Activated naive CD4-positive, alpha-beta T cell treated with Interleukin-2 at 50 U/mL for 16 hours (primary cell): ENCODE data around the gene MSN.
"Not testable (repeated sequence)": the region's sequence is repeated elsewhere in the genome, so short reads cannot be mapped to it uniquely, and the experiment has no call there.

Source experiments
- DNase-seq: peaks from one replicate; pipeline ENCODE4 v3.0.0-alpha.2; 2020

Gene MSN

GRCh38 chrX:65723706-65724105, 56.3 kb downstream of the MSN start:
- DNase-seq: peak; percentile 34

GRCh38 chrX:65726715-65727114, 59.3 kb downstream of the MSN start:
- DNase-seq: no peak

GRCh38 chrX:65731684-65732289, 64.3 kb downstream of the MSN start:
- no peak for DNase-seq

DNA sequence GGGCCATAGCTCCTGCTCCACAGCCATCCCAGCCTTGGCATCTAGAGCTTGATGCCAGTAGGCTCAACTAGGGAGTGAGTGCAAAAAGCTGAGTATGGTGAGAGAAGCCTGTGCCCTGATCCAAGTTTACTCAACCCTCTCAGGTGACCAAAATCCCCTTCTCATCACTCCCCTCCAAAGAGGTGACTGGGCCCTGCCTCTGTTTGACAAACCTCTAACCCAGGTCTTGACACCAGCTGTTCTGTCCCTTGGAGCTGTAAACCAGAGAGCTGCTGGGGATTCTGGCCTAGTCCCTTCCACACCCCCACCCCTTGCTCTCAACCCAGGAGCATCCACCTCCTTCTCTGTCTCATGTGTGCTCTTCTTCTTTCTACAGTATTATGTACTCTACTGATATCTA, 73.5 kb downstream of the MSN start:
- DNase-seq: no peak

DNA sequence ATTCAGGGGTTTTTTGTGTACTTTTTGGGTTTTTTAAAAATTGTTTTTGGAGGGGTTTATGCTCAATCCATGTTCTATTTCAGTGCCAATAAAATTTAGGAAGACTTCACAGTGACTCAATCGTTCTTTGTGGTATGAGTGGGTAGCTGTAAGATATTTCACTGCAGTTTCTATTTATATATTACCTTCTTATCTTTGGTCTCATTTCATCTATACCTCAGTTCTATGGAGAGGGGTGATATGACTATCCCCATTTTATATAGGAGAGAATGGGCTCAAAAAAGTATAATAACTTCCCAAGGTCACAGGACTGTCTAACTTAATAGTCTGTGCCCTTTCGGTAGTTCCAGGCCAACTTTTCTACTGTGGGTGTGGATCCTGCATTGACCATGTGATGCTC, 74.4 kb downstream of the MSN start:
- DNase-seq: no peak

DNA sequence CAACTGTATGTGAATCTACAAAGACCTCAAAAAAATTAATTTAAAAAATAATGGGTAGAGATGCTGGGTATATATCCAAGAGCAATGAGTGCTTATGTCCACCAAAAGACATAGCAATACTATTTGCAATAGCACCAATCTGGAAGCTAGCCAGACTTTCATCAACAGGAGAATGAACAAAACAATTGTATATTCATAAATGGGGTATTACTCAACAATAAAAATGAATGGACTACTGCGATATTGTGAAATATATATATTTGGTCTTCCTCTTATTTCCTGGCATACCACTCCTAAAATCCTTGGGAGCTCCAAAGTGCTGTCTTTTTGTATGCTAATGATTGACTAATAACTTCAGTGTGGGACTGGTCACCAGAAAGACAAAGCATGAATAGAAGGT, 77.5 kb downstream of the MSN start:
- no peak for DNase-seq

DNA sequence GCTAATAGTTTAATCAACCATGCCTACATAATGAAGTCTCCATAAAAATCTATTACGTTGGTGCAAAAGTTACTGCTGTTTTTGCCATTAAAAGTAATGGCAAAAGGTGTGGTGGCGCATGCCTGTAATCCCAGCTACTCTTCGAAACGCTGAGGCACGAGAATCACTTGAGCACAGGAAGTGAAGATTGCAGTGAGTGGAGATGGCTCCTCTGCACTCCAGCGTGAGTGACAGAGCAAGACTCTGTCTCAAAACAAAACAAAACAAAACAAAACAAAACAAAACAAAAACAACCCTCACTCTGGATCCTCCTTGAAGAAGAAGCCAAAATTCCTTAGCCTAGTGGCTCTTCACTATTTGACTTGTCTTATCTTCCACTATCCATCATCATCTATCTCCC, 78.0 kb downstream of the MSN start:
- no peak for DNase-seq

DNA sequence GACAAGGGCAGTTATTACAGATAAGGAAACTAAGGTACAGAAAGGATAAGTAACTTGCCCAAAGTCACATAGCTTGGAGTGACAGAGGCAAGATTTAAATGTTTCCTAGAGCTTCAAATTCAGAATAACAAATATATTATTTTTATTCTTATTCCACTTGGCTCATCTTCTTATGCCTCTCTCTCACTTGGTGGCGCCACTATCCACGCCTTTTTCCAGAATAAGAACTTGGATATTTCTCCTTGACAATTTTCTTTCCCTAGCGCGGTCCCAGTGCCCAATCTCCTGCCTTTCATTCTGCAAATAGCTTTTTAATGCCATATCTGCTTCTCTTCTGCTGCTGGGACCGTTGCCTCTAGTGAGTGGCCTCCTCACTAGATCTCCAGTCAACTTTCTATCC, 78.5 kb downstream of the MSN start:
- DNase-seq: no peak

DNA sequence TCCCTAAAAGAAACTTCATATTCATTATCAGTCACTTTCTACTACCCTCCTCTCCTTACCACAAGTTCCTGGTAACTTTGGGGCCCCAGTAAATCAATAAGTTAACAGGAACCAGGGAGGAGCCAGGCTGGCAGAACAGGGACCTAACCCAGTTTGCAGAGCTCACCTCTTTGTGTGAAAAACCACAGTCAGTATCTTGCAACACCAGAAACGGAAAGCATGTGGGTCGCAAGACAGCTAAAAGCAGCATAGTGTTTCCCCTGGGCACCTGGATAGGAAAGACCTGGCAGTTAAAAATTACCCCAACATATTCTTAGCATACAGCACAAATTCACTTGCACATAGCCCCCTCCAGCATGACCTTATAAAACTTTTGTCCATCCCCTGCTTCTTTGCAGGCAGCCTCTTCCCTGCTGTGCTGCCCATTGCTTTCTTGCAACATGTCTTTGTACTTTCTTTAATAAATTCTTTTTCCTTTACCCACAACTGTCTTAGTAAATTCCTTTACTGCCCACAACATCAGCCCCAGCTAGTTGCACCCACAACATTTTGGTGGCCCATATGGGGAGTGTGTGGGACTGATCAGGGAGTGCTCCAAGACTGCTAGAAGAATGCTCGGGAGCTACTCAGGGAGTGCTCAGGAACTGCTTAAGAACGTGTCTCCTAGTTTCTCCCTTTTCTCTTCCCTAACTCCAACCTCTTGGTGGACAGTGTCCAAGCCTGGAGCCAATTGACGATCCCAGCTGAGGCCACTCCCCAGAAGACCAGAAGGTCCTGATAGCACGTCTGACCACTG, 83.4 kb downstream of the MSN start:
- DNase-seq: peak; percentile 28

GRCh38 chrX:65751519-65751918, 84.1 kb downstream of the MSN start:
- no peak for DNase-seq

DNA sequence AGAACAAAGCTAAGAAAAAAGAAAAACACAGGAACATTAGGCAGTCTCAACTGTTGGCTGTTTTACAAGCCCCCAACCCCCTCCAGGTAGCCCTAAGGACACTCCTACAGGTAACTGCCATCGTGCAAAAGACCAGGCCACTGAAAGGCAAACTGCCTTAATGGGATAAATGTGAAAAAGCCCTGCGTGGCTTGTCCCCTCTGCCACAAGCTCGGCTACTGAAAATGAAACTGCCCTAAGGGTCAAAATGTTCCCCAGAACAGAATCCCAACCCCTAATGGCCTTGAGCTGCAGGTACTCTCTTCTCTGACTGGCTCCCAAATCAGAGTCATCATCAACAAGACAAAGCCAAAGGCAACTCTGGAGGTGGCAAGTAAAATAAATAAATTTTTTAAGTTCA, 84.8 kb downstream of the MSN start:
- DNase-seq: no peak

DNA sequence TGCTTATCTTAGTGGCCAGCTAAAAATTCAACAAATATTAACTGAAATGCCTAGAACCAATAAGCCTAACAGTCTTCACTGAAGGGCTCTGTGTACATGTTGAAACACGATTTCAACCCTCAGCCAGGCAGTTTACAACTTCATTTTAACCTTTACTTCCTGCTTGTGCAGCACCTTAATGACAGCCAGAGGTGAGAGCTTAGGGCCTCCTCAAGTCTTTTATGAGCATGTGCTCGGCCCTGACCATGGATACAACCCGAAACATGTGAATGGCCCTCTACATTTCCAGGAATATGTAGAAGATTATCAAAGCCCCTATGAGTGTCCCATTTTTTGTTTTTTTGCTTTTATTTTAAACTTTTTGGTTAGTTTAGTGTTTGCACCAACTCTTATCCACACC, 88.3 kb downstream of the MSN start:
- DNase-seq: no peak

DNA sequence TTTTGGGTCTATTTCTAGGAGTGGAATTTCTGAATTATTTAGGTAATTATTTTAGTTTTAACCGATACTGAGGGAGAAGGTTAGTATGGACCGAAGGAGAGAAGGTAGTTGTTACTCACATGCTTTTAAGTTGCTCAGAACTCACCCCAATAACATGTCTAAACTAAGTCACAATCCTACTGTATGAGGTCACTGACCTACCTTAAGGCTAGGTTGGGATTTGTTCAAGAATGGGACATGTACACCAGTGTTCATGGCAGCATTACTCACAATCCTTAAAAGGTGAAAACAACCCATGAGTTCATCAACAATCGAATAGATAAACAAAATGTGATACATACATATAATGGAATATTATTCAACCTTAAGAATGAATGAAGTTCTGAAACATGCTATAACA, 90.5 kb downstream of the MSN start:
- DNase-seq: no peak

GRCh38 chrX:65758505-65758904, 91.1 kb downstream of the MSN start:
- DNase-seq: no peak

GRCh38 chrX:65759525-65759924, 92.1 kb downstream of the MSN start:
- DNase-seq: not testable (repeated sequence)

DNA sequence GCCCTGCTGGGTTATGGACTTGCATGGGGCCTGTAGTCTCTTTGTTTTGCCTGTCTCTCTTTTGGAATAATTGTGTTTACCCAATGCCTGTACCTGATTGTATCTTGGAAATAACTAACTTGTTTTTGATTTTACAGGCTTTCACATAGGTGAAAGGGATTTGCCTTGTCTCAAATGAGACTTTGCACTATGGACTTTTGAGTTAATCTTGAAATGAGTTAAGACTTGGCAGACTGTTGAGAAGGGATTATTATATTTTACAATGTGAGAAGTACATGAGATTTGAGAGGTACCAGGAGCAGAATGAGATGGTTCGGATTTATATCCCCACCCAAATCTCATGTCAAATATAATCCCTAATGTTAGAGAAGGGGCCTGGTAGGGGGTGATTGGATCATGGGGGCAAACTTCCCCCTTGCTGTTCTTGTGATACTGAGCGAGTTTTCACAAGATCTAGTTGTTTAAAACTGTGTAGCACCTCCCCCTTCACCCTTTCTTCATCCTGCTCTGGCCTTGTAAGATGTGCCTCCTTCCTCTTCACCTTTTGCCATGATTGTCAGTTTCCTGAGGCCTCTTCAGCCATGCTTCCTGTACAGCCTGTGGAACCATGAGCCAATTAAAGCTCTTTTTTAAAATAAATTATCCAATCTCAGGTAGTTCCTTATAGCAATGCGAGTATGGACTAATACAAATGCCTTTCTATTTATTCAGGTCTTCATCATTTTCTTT, 102.3 kb downstream of the MSN start:
- no peak for DNase-seq

DNA sequence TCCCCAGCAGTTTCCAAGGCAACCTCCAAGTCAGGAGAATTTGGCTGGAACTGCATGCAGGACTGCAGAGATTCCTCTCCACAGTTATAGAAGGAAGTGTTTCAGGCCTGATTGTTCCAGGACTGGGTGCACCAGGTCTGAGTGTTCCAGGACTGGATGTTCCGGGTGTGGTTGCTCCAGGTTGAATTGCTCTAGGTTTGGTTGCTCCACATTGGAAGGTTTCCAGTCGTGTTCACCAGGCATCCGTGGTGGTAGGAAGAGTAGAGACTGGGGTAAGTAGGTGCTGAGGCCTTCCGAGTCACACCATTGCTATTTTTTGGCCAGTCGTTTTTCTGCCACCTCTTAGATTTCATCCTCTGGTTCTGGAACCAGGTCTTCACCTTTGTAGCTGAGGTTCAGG, 105.4 kb downstream of the MSN start:
- no peak for DNase-seq

DNA sequence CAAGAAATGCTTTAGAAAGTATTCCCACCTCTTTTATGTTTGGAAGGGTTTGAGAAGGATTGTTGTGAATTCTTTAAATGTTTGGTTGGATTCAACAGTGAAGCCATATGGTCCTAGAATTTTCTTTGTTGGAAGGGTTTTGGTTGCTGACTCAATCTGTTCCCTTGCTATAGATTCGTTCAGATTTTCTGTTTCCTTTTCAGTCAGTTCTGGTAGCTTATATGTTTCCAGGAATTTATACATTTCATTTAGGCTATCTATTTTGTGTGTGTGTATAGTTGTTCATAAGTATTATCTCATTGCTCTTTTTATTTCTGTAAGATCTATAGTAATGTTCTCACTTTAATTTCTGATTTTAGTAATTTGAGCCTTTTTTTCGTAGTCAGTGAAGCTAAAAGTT, 114.4 kb downstream of the MSN start:
- no peak for DNase-seq

GRCh38 chrX:65783746-65784145, 116.3 kb downstream of the MSN start:
- DNase-seq: no peak
